Measurements from ENCODE around the gene OR2T3. TPM values are rescaled to one million over a fixed set of nuclear protein-coding genes. Genes with fewer than 3 reads are reported as not detected.
"Not testable (repeated sequence)": the region's sequence is repeated elsewhere in the genome, so short reads cannot be mapped to it uniquely, and the experiment has no call there.

Gene OR2T3
- total RNA-seq, 1 donor from 2014 or later, result not detected

- intact Hi-C loops (cut with DNase I); DNase-seq (ENCODE audit: missing footprints); ATAC-seq: not testable (repeated sequence)
Observed at GRCh38 chr1:248455045-248455444, 18.1 kb upstream of the OR2T3 start.

DNA sequence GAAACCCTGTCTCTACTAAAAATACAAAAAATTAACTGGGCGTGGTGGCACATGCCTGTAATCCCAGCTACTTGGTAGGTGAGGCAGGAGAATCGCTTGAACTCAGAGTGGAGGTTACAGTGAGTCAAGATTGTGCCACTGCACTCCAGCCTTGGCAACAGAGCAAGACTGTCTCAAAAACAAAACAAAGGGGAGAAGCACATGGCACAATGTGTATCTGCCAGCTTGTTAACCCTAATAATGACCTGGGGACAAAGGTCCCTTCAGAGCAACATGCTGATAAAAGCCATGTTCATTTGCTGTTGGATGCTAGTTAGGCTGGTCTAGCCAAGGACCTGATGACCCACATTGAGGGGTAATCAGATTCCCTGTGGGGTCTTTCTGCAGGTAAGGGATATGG, 16.5 kb upstream of the OR2T3 start:
- DNase-seq (ENCODE audit: missing footprints); intact Hi-C loops (cut with DNase I); ATAC-seq: not testable (repeated sequence)

DNA sequence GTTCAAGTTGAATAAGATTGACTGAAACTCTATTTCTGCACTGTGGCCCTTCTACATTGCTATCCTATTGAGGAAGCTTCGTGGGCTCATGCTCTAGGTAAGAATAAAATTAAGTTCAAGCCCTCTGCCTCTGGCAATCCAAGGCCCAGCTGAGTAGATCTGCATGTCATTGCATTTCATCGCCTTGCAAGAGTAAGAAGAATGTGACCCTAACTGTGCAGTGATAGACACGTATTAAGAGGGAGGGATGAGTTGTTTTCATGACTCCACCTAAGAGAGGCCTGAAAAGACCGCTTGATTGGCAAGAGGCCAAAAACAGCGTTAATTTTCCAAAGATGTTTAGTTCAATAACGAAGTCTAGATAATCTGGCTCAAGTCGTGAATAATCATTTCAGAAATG, 14.0 kb upstream of the OR2T3 start:
- DNase-seq (ENCODE audit: missing footprints); ATAC-seq; intact Hi-C loops (cut with DNase I): not testable (repeated sequence)

DNA sequence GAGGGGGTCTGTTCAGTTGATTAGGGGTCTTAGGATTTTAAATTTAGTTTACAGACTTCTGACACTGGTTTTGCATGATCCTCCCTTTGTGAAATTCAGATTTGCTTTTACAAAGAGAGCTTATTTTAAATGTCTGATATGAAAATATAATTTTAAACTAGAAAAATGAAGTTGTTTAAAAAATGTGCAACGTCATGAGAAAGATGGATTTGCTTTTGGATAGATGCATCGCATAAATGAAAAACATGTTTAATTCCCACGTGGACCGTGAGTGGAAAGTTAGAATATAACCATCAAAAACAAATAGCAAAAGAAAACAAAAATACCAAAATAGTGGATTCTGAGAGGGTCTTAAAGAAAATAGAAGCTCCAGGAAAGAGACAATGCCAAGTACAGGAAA, 2.0 kb upstream of the OR2T3 start:
- ATAC-seq (no peak), DNase-seq (ENCODE audit: missing footprints) (no peak)
- intact Hi-C loops (cut with DNase I), result no loop called here

GRCh38 chr1:248472111-248472510, 1.0 kb upstream of the OR2T3 start:
- DNase-seq (ENCODE audit: missing footprints), result not testable (repeated sequence)

GRCh38 chr1:248475660-248476059, 2.5 kb downstream of the OR2T3 start:
- ATAC-seq, result not testable (repeated sequence)

More at GRCh38 chr1:248472111-248472510, 1.0 kb upstream of the OR2T3 start:
- ATAC-seq; intact Hi-C loops (cut with DNase I): not testable (repeated sequence)

GRCh38 chr1:248481686-248482579, 8.8 kb downstream of the OR2T3 start:
- ATAC-seq, result peak; percentile 28
- intact Hi-C loops (cut with DNase I), result not testable (repeated sequence)

More at GRCh38 chr1:248475660-248476059, 2.5 kb downstream of the OR2T3 start:
- intact Hi-C loops (cut with DNase I); DNase-seq (ENCODE audit: missing footprints): not testable (repeated sequence)

DNA sequence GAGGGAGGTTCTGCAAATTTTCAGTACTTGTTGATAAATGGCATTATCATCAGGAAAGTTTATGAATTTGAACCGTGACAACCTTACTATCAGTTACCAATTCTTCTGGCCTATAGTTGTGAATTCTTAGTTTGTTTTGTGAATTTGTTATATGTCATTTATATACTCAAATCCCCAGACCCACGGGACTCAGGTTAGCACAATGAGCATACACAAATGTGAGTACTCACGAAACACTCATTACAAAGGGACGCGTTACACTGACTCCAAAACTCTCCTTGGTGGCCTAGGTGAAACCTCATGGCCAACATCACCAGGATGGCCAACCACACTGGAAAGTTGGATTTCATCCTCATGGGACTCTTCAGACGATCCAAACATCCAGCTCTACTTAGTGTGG, 15.1 kb downstream of the OR2T3 start, which contains the start of gene OR2T5:
OR2T5 (plus strand) TSS at position 301 of the 400 bp plus-strand sequence; CDS start at position 301, 0 bp downstream.
- ATAC-seq; intact Hi-C loops (cut with DNase I); DNase-seq (ENCODE audit: missing footprints): not testable (repeated sequence)

More at GRCh38 chr1:248481686-248482579, 8.8 kb downstream of the OR2T3 start:
- not testable (repeated sequence) for DNase-seq (ENCODE audit: missing footprints)

DNA sequence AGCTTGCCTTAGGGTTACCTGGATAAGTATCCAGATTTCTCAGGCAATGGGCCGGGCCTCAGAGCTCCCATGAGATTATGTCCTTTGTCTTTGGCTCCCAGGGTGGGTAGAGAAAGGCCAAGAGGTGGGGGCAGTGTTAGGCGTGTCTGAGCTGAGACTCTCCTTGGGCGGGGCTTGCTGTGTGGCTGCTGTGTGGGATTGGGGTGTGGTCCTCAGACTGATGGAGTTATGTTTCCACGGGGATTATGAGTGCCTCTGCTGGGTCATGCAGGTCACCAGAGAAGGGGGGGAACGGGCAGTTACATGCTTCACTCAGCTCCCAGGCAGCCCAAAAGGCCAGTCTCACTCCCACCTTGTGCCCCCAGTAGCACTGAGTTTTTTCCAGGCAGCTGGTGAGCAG, 23.5 kb downstream of the OR2T3 start:
- DNase-seq (ENCODE audit: missing footprints); ATAC-seq; intact Hi-C loops (cut with DNase I): not testable (repeated sequence)

DNA sequence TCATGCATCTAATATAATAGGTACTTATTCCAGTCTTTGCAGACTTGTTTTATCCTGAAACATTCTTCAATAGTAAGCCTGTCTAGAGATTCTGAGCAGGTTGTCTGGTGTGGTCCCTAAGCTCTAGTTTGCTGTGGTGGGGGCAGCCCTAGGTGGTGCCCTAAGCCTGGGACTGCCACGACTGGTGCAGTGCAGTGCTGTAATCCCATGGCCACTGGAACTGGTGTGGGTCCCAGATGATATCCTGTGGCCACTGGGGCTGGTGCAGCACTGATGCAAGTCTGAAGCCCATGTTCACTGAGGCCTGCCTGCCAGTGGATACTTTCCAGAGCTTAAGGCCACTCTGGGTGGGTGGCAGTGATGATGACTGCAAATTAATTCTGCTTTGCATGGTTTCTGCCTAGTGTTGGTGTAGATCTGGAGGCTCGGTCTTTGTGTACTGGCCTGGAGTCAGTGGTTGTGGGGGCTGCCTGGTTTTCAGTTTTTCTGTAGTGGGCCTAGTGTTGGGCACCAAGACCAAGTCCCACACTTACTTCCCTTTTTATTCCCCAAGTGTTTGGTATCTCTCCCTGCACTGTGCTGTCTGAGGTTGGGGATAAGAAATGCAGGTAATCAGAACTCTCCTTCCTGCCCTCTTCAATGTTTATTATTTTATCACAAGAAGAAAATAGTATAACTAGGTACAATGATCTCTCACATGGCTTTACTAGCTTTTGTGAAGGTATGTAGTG, 27.3 kb downstream of the OR2T3 start:
- DNase-seq (ENCODE audit: missing footprints); intact Hi-C loops (cut with DNase I); ATAC-seq: not testable (repeated sequence)

DNA sequence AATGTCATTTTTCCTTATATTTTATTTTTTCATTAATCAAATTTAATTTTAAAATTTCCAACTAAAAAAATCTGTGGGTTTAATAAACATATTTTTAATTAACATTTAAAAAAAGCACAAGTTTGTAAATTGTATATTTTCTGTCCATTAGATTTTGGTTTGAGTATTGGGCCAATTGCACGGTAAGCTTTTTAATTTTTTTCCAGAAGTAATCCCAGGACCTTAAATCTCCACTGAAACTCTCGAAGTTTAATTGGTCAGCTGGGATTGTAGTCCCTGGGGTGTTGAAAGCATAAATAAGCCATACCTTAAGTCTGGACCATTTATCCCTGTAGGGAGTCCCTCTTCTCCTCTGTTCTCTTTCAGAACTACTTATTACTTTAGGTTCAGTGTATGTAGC, 34.6 kb downstream of the OR2T3 start, which contains the start of gene OR2G6:
OR2G6 (plus strand) TSS at position 301 of the 400 bp plus-strand sequence. CDS start 13,574 bp downstream, outside the sequence.
- DNase-seq (ENCODE audit: missing footprints); intact Hi-C loops (cut with DNase I); ATAC-seq: not testable (repeated sequence)

DNA sequence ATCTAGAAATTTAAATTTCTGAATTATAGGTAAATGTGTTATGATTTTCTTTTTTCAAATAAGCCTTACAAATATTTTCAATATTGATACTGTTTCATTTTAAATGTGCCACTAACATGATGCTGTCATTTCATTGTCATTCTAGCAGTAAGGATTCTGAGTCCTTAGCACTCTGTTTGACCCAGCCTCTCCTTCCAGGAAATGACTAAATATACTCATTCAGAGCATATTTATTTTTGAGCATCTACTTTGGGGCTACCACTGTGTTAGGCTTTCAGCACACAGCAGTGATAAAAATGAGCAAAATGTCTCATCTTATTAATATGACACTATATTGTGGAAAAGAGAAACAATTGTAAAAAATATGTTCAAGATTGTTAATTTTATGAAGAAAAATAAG, 37.1 kb downstream of the OR2T3 start:
- ATAC-seq; intact Hi-C loops (cut with DNase I); DNase-seq (ENCODE audit: missing footprints): not testable (repeated sequence)

- ATAC-seq, result no peak
- intact Hi-C loops (cut with DNase I), result no loop called here
- DNase-seq (ENCODE audit: missing footprints), result no peak
Observed at GRCh38 chr1:248521856-248522255, 48.7 kb downstream of the OR2T3 start.

Other genes starting within 250 kb of the OR2T3 start
- not detected for gene OR2M4, start 241.9 kb upstream of the OR2T3 start, total RNA-seq
- not detected for gene OR2T33, start 195.4 kb upstream of the OR2T3 start, total RNA-seq
- not detected for gene OR2T12, start 169.9 kb upstream of the OR2T3 start, total RNA-seq
- gene OR2M7, start 148.8 kb upstream of the OR2T3 start, total RNA-seq, result not detected
- gene OR14C36, start 124.6 kb upstream of the OR2T3 start, total RNA-seq, result not detected
- gene OR2T4, start 111.7 kb upstream of the OR2T3 start, total RNA-seq, result not detected
- gene OR2T6, start 97.6 kb upstream of the OR2T3 start, total RNA-seq, result not detected
- gene OR2T1, start 70.3 kb upstream of the OR2T3 start, total RNA-seq, result not detected
- not detected for gene OR2T2, start 27.7 kb upstream of the OR2T3 start, total RNA-seq
- gene OR2T5, start 15.2 kb downstream of the OR2T3 start, total RNA-seq, result not detected
- gene OR2G6, start 34.7 kb downstream of the OR2T3 start, total RNA-seq, result not detected
- gene OR2T29, start 89.4 kb downstream of the OR2T3 start, total RNA-seq, result not detected
- gene OR2T34, start 101.4 kb downstream of the OR2T3 start, total RNA-seq, result not detected
- gene OR2T10, start 124.3 kb downstream of the OR2T3 start, total RNA-seq, result not detected
- gene OR2T11, start 161.7 kb downstream of the OR2T3 start, total RNA-seq, result not detected
- not detected for gene OR2T35, start 171.9 kb downstream of the OR2T3 start, total RNA-seq
- not detected for gene OR2T27, start 182.2 kb downstream of the OR2T3 start, total RNA-seq
- not detected for gene OR14I1, start 229.4 kb downstream of the OR2T3 start, total RNA-seq

Data from Right ventricle myocardium inferior (tissue), 1 donor.